Ishikawa (cell line): ENCODE results near the gene OR10H5.
A peak's percentile ranks its signal among the peaks of the same experiment; 100 is the strongest.

Experiments used
- CEBPB ChIP-seq: IDR thresholded peaks from 2 replicates; pipeline ENCODE4 v1.6.1; 2012
- CREB1 ChIP-seq: IDR thresholded peaks from 2 replicates; pipeline ENCODE4 v1.6.1; 2012; ENCODE audit warnings: low read depth
- EGR1 ChIP-seq: IDR thresholded peaks from 2 replicates; pipeline ENCODE4 v1.6.1; 2012
- EP300 ChIP-seq: IDR thresholded peaks from 2 replicates; pipeline ENCODE4 v1.6.1; 2012; ENCODE audit warnings: borderline replicate concordance
- FOXM1 ChIP-seq: IDR thresholded peaks from 2 replicates; pipeline ENCODE4 v1.6.1; 2012; ENCODE audit warnings: low read depth, borderline replicate concordance
- NFIC ChIP-seq: IDR thresholded peaks from 2 replicates; pipeline ENCODE4 v1.6.1; 2012
- RAD21 ChIP-seq: IDR thresholded peaks from 2 replicates; pipeline ENCODE4 v1.6.1; 2012; ENCODE audit warnings: low read depth
- TAF1 ChIP-seq: IDR thresholded peaks from 2 replicates; pipeline ENCODE4 v1.6.1; 2012; ENCODE audit warnings: low read depth, mild to moderate bottlenecking
- TCF12 ChIP-seq: IDR thresholded peaks from 2 replicates; pipeline ENCODE4 v1.6.1; 2012; ENCODE audit warnings: low read depth
- TEAD4 ChIP-seq: IDR thresholded peaks from 2 replicates; pipeline ENCODE4 v1.6.1; 2012
- YY1 ChIP-seq: IDR thresholded peaks from 2 replicates; pipeline ENCODE4 v1.6.1; 2012; ENCODE audit warnings: low read depth
- ZBTB7A ChIP-seq: IDR thresholded peaks from 2 replicates; pipeline ENCODE4 v1.6.1; 2012; ENCODE audit warnings: low read depth
- TF ChIP-seq, protein P1 (sequence below): IDR thresholded peaks from 2 replicates; pipeline ENCODE4 v1.6.1; 2012
- TF ChIP-seq, protein P2 (sequence below): IDR thresholded peaks from 2 replicates; pipeline ENCODE4 v1.6.1; 2012
- TF ChIP-seq, protein P3 (sequence below): IDR thresholded peaks from 2 replicates; pipeline ENCODE4 v1.6.1; 2012; ENCODE audit warnings: low read depth, mild to moderate bottlenecking

The OR10H5 gene

DNA sequence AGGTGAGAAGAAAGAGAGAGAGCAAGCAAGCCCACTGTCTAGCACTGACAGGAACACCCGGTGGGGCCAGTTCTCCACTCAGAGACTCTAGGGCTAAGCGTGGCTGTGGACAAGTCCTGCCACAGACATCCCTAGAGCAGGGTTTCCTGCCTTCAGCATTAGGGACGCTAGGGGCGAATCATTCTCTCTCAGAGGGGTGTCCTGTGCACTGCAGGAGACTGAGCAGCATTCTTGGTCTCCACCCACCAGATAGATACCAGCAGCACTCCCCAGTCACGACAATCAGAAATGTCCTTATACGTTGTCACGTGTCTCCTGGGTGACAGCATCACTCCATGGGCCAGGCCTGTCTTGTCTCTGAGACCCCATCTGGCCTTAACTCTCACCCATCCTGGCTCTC, 26.5 kb downstream of the OR10H5 start:
- TF ChIP-seq EP300 (no peak), TAF1 (no peak), ZBTB7A (no peak)

DNA sequence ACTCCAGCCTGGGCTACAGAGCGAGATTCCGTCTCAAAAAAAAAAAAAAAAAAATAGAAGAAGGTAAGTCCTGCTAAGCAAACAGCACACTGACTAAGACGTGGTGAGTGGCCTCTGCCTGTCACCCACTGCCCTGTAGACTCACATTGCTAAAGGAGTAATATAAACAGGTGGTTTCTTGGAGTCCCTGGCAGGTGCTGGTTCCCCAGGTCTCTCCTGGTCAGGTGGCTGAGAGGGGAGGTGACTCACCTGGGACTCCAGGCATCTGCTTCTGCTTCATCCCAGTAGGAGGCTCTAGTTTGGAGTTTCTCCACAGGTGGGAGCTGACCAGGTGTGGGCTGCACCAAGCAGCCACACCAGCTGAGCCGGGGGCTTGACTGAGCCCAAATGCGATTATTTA, 27.8 kb downstream of the OR10H5 start, which contains the start of gene OR10H1:
Gene OR10H1, minus strand, starts transcription at position 359 of the 400 bp plus-strand sequence. CDS start 7,627 bp downstream, outside the sequence.
- TF ChIP-seq FOXM1 (no peak), TAF1 (no peak), TCF12 (no peak), TEAD4 (no peak), NFIC (no peak), CREB1 (no peak), EP300 (no peak), RAD21 (no peak), YY1 (no peak), CEBPB (no peak), ZBTB7A (no peak), EGR1 (no peak)
- TF ChIP-seq, protein P1, sequence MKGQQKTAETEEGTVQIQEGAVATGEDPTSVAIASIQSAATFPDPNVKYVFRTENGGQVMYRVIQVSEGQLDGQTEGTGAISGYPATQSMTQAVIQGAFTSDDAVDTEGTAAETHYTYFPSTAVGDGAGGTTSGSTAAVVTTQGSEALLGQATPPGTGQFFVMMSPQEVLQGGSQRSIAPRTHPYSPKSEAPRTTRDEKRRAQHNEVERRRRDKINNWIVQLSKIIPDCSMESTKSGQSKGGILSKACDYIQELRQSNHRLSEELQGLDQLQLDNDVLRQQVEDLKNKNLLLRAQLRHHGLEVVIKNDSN = no peak
- TF ChIP-seq, protein P2, sequence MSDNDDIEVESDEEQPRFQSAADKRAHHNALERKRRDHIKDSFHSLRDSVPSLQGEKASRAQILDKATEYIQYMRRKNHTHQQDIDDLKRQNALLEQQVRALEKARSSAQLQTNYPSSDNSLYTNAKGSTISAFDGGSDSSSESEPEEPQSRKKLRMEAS = no peak
- TF ChIP-seq, protein P3, sequence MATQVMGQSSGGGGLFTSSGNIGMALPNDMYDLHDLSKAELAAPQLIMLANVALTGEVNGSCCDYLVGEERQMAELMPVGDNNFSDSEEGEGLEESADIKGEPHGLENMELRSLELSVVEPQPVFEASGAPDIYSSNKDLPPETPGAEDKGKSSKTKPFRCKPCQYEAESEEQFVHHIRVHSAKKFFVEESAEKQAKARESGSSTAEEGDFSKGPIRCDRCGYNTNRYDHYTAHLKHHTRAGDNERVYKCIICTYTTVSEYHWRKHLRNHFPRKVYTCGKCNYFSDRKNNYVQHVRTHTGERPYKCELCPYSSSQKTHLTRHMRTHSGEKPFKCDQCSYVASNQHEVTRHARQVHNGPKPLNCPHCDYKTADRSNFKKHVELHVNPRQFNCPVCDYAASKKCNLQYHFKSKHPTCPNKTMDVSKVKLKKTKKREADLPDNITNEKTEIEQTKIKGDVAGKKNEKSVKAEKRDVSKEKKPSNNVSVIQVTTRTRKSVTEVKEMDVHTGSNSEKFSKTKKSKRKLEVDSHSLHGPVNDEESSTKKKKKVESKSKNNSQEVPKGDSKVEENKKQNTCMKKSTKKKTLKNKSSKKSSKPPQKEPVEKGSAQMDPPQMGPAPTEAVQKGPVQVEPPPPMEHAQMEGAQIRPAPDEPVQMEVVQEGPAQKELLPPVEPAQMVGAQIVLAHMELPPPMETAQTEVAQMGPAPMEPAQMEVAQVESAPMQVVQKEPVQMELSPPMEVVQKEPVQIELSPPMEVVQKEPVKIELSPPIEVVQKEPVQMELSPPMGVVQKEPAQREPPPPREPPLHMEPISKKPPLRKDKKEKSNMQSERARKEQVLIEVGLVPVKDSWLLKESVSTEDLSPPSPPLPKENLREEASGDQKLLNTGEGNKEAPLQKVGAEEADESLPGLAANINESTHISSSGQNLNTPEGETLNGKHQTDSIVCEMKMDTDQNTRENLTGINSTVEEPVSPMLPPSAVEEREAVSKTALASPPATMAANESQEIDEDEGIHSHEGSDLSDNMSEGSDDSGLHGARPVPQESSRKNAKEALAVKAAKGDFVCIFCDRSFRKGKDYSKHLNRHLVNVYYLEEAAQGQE = no peak

DNA sequence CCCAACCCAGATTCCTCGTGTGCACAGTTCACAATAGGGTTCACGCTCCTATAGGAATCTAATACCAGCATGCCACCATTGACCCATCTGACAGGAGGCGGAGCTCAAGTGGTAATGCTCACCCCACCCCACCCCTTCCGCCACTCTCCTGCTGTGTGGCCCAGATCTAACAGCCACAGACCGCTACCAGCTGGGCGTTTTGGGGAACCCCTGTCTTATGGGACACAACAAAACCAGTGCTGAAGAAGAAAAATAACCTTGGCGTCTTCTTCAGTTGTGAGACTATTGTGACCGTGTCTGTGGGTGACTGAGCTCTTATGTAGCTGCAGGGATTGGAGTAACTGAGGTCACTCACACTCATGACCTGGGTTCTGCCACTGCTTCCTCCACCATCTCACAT, 33.2 kb downstream of the OR10H5 start:
- TF ChIP-seq CEBPB (no peak), ZBTB7A (no peak), CREB1 (no peak), YY1 (no peak), RAD21 (no peak), TAF1 (no peak), TCF12 (no peak), NFIC (no peak)
- TF ChIP-seq, protein P3 = no peak
- TF ChIP-seq, protein P1 = no peak

DNA sequence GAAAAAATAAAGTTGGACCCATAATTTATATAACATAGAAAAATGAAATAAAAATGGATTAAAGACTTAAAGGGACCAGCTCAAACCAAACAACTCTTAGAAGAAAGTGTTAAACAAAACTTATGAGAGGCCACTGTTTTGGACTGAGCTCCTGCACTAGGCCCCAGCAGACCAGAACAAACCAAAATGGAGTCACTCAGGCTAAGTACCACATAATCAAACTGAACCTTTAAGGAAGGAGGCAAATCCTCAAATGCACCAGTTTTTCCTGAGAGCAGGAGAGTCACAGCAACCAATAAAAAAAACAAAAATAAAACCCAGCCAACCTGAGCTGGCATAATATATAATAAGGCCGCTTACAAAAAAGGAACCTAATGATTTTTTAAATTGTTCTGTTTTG, 38.3 kb downstream of the OR10H5 start:
- TF ChIP-seq RAD21 = no peak

DNA sequence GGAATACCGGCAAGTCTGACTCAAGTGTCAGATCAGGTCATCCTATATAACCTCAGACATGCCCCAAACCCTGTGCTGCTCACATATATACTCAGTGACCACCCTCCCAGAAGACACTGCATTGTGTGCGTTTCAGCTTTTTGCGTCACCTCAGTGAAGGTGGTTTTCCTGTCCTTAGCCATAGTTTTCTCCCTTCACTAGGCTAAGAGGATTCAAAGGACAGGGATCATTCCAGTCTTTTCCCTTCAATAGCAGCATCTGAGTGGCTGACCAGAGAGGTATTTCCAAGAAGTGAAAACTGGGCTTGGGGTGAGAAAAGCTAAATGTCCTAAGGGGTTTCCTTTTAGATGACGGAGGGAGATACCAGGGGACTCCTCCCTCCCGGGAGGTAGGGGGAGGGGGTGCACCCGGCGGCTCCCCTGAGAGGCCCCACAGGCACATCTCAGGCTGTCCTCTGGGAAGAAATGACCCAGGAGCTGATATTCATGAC, 40.7 kb downstream of the OR10H5 start:
- TF ChIP-seq, protein P2 = no peak
- TF ChIP-seq NFIC = no peak

DNA sequence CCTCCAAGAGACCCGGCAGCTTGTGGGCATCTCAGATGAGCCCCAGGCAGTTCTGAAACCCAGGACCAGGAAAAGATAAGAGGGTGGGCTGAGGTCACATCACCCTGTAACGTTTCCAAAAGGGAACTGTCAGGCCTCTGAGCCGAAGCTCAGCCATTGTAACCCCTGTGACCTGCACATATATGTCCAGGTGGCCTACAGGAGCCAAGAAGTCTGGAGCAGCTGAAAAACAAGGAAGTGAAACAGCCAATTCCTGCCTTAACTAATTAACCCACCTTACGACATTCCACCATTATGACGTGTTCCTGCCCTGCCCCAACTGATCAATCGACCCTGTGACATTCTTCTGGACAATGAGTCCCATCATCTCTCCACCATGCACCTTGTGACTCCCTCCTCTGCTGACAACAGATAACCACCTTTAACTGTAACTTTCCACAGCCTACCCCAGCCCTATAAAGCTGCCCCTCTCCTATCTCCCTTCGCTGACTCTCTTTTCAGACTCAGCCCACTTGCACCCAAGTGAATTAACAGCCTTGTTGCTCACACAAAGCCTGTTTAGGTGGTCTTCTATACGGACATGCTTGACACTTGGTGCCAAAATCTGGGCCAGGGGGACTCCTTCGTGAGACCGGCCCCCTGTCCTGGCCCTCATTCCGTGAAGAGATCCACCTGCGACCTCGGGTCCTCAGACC, 41.3 kb downstream of the OR10H5 start:
- TF ChIP-seq TEAD4 = 0 out of 2 replicates have a peak, but pooled peaks have one; percentile 17

DNA sequence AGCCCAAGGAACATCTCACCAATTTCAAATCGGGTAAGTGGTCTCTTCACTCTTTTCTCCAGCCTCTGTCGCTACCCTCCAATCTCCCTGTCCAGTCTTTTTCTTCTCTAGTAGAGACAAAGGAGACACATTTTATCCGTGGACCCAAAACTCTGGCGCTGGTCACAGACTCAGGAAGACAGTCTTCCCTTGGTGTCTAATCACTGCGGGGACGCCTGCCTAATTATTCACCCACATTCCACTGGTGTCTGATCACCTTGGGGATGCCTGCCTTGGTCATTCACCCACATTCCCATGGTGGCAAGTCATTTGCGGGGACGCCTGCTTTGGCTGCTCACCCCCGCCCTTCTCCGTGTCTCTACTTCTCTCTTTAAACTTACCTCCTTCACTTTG, 41.8 kb downstream of the OR10H5 start:
- TF ChIP-seq CREB1 = no peak
- no peak for TF ChIP-seq TAF1
- no peak for TF ChIP-seq NFIC
- TF ChIP-seq YY1 = no peak
- TF ChIP-seq CEBPB = no peak
- no peak for TF ChIP-seq RAD21
- no peak for TF ChIP-seq TEAD4
- TF ChIP-seq EGR1 = no peak
- TF ChIP-seq, protein P3 = no peak
- TF ChIP-seq EP300 = no peak
